HG03575 (cell line): Measurements from ENCODE around the gene NTPCR.
A peak's percentile ranks its signal among the peaks of the same experiment; 100 is the strongest.
"Not testable (repeated sequence)": the region's sequence is repeated elsewhere in the genome, so short reads cannot be mapped to it uniquely, and the experiment has no call there.

Experiments
- ATAC-seq: cut with Tn5 transposase; IDR thresholded peaks from one replicate; pipeline ENCODE4 v1.9.1; 2021; ENCODE audit not compliant: unreplicated experiment, insufficient number of reproducible peaks, low FRiP score; ENCODE audit errors: extremely low read depth

The NTPCR gene

GRCh38 chr1:232950197-232951176, at the start of gene NTPCR:
Gene NTPCR (plus strand): TSS chr1:232950611. CDS start chr1:232950711, 100 bp downstream.
- ATAC-seq = peak; percentile 44

GRCh38 chr1:232900818-232901217, 49.6 kb upstream of the NTPCR start:
- ATAC-seq = no peak

GRCh38 chr1:232901255-232901654, 49.2 kb upstream of the NTPCR start:
- no peak for ATAC-seq

- no peak for ATAC-seq
These were observed 47.5 kb upstream of the NTPCR start for GRCh38 chr1:232902774-232903350.

- no peak for ATAC-seq
These were observed 46.3 kb upstream of the NTPCR start for GRCh38 chr1:232904131-232904530.

- no peak for ATAC-seq
These were observed 45.8 kb upstream of the NTPCR start for GRCh38 chr1:232904566-232904965.

GRCh38 chr1:232905331-232906034, 44.9 kb upstream of the NTPCR start:
- no peak for ATAC-seq

GRCh38 chr1:232906441-232906840, 44.0 kb upstream of the NTPCR start:
- ATAC-seq = no peak

GRCh38 chr1:232908831-232909230, 41.6 kb upstream of the NTPCR start:
- ATAC-seq = no peak

GRCh38 chr1:232909752-232910151, 40.7 kb upstream of the NTPCR start:
- ATAC-seq = no peak

- no peak for ATAC-seq
These were observed 39.3 kb upstream of the NTPCR start for GRCh38 chr1:232911027-232911599.

- no peak for ATAC-seq
These were observed 37.4 kb upstream of the NTPCR start for GRCh38 chr1:232912845-232913580.

GRCh38 chr1:232914271-232914670, 36.1 kb upstream of the NTPCR start:
- not testable (repeated sequence) for ATAC-seq

GRCh38 chr1:232915212-232915611, 35.2 kb upstream of the NTPCR start:
- no peak for ATAC-seq

- no peak for ATAC-seq
These were observed 33.4 kb upstream of the NTPCR start for GRCh38 chr1:232917053-232917452.

- no peak for ATAC-seq
These were observed 29.0 kb upstream of the NTPCR start for GRCh38 chr1:232921381-232921780.

GRCh38 chr1:232922485-232922884, 27.9 kb upstream of the NTPCR start:
- no peak for ATAC-seq

- no peak for ATAC-seq
These were observed 26.5 kb upstream of the NTPCR start for GRCh38 chr1:232923739-232924386.
